HL-60 (cell line): ENCODE results near the gene NOXO1.

ENCODE experiments used
- DNase-seq, 2 experiments: peaks; one replicate each; pipeline ENCODE4 v3.0.0-alpha.2; 2010 to 2020; ENCODE audit warnings: low read depth in 1 of 2, low spot score in 1 of 2
- H3K27ac ChIP-seq: fragments of 250-450 bp; sonication (Bioruptor Pico); replicated peaks from 2 replicates; pipeline ENCODE4 v1.5.1; 2020; ENCODE audit warnings: mild to moderate bottlenecking, moderate library complexity
- H3K27me3 ChIP-seq: fragments of 250-450 bp; sonication (Bioruptor Pico); 2 replicates; pipeline ENCODE4 v1.5.1; 2021; ENCODE audit warnings: mild to moderate bottlenecking, moderate library complexity; ENCODE audit not compliant: insufficient read depth, poor library complexity, severe bottlenecking
- H3K4me3 ChIP-seq: replicated peaks from 2 replicates; pipeline ENCODE4 v1.5.1; 2011; ENCODE audit warnings: mild to moderate bottlenecking, control low read depth, low read length; ENCODE audit not compliant: insufficient read depth
- GABPA ChIP-seq: IDR thresholded peaks from 2 replicates; pipeline ENCODE4 v1.6.1; 2012; ENCODE audit warnings: low read depth
- POLR2AphosphoS5 ChIP-seq: IDR thresholded peaks from 2 replicates; pipeline ENCODE4 v1.6.1; 2012; ENCODE audit warnings: low read depth
- REST ChIP-seq: IDR thresholded peaks from 2 replicates; pipeline ENCODE4 v1.6.1; 2012; ENCODE audit warnings: low read depth; ENCODE audit not compliant: insufficient replicate concordance
- SPI1 ChIP-seq: IDR thresholded peaks from 2 replicates; pipeline ENCODE4 v1.6.1; 2012; ENCODE audit warnings: low read depth, mild to moderate bottlenecking, borderline replicate concordance
- TF ChIP-seq, protein P1 (sequence below): IDR thresholded peaks from one replicate; pipeline ENCODE4 v1.5.1; 2011; ENCODE audit warnings: low read length, control low read depth, inconsistent platforms; ENCODE audit not compliant: insufficient read depth

NOXO1 gene

DNA sequence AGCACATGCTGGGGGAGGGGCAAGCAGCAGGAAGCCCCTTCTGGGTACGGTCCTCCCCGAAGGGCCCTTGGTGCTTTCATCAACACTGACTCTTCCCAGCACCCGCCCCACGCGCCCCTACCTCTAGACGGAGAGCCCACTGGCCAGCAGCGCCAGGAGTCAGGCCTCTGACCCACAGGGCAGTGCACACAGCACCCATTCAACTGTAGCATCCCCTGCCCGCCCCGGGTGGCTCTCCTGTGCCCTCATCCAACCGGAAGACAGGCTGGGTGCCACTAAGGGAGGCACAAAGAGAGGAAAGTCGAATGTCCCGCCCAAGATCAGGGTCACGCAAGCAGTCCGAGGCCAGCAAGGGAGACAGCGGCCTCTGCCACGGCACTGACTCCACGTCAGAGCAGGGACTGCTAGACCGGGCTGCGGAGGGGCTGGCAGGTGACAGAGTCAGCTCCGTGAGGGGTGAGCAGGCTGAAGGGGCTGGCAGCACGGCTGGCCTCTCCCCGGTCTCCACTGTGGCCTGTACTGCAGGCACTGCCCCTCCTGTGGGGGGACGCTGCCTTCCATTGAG, 48.1 kb downstream of the NOXO1 start:
- Histone ChIP-seq H3K27me3 (no peaks in the 10 kb centered on the region), H3K4me3 (no peak overlapping the region), H3K27ac (no peak overlapping the region)
- no peak for TF ChIP-seq REST
- TF ChIP-seq GABPA: no peak
- TF ChIP-seq SPI1: no peak
- no peak; the same call in 1 of the 2 replicates for TF ChIP-seq POLR2AphosphoS5
- TF ChIP-seq, protein P1, sequence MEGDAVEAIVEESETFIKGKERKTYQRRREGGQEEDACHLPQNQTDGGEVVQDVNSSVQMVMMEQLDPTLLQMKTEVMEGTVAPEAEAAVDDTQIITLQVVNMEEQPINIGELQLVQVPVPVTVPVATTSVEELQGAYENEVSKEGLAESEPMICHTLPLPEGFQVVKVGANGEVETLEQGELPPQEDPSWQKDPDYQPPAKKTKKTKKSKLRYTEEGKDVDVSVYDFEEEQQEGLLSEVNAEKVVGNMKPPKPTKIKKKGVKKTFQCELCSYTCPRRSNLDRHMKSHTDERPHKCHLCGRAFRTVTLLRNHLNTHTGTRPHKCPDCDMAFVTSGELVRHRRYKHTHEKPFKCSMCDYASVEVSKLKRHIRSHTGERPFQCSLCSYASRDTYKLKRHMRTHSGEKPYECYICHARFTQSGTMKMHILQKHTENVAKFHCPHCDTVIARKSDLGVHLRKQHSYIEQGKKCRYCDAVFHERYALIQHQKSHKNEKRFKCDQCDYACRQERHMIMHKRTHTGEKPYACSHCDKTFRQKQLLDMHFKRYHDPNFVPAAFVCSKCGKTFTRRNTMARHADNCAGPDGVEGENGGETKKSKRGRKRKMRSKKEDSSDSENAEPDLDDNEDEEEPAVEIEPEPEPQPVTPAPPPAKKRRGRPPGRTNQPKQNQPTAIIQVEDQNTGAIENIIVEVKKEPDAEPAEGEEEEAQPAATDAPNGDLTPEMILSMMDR: no peak
- no peak for DNase-seq

DNA sequence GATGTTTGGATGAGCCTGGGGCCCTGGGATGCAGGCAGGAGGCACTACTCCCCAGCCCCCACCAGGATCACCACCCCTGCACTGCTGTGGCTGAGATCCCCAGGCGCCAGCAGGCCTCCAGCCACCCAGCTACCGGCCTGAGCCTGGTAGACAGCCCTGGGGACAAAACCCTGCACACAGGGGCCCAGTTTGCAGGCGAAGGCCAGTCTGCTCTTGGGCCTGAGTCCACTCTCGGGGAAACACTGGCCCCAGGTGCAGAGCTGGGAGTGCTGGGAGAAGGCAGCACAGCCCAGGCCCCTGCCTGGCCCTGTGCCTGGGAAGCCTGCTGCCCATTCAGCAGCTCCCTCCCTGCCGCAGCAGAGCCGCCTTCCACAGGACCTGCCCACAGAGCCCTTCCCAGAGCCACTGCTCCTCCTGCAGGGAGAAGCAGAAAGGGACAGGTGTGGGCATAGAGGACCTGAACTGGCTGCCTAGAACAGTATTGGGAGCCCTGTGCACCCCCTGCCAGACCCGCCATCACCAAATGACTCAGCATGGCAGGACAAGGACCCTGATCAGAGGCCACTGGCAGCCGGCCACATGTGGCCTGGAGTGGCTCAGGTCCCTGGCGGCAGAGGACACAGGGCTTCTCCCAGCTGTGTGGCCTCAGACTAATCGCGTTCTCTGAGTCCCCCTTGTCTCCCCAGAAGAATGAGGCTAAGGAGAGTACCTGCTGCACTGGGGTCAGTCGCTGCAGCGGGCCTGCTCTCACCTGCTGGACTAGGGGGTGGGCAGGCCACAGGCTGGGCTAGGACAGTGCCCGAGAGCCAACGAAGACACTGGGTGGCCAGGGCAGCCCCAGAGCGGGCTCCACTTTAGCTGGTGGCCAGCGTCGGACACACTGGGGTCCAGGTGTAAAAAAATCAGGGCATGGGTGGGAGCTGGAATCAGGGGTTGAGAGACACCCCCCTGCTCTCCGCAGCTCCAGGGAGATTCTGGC, 48.9 kb downstream of the NOXO1 start:
- no peak overlapping the region for H3K4me3 ChIP-seq
- no peak for TF ChIP-seq SPI1
- peak in 1 of 2 experiments; percentile 28 for DNase-seq
- H3K27me3 ChIP-seq: no peaks in the 10 kb centered on the region
- no peak overlapping the region for H3K27ac ChIP-seq

DNA sequence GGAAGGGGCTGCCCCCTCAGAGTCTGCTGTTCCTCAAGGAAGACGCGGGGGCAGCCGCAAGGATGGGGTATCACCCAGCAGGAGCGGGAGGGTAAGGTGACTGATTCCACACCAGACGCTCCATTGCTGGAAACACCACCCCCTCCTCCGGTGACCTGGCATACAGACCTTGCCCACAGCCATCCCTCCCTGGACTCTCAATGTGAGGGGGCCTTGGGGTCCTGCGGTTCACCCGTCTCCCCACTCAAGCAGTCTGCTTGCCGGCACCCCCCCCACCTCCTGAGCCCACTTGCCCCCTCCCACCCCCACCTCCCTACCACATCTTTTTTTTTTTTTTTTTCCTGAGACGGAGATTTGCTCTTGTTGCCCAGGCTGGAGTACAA, 50.9 kb downstream of the NOXO1 start:
- H3K27me3 ChIP-seq: no peaks in the 10 kb centered on the region
- no peak overlapping the region for H3K4me3 ChIP-seq
- peak overlapping the region; percentile 91 for H3K27ac ChIP-seq
- no peak for DNase-seq
- TF ChIP-seq, protein P1: no peak
- TF ChIP-seq GABPA (no peak), POLR2AphosphoS5 (no peak), REST (no peak), SPI1 (no peak)

- Histone ChIP-seq H3K4me3 (peak overlapping the region; percentile 41), H3K27ac (peak overlapping the region; percentile 91), H3K27me3 (no peaks in the 10 kb centered on the region)
- TF ChIP-seq, protein P1: peak; percentile 45
- TF ChIP-seq SPI1 (peak; percentile 48; the same call in 1 of the 2 replicates), REST (peak; percentile 58), POLR2AphosphoS5 (peak; percentile 66), GABPA (no peak)
- DNase-seq: peak; percentile 72 to 90
Observed at GRCh38 chr16:1929578-1930337, 51.5 kb downstream of the NOXO1 start.
